AG08396 (cell line): ENCODE data around the gene RHBG.
"Not testable (repeated sequence)": the region's sequence is repeated elsewhere in the genome, so short reads cannot be mapped to it uniquely, and the experiment has no call there.

Source experiments
- DNase-seq: peaks from one replicate; pipeline ENCODE4 v3.0.0; 2012; ENCODE audit warnings: low spot score, mixed read lengths

RHBG gene

GRCh38 chr1:156360534-156360933, 8.5 kb upstream of the RHBG start:
- no peak for DNase-seq

- DNase-seq: no peak
Measured at GRCh38 chr1:156365754-156366153, 3.3 kb upstream of the RHBG start.

- DNase-seq: no peak
Measured at GRCh38 chr1:156366378-156367166, 2.4 kb upstream of the RHBG start.

GRCh38 chr1:156367383-156368156, 1.4 kb upstream of the RHBG start:
- no peak for DNase-seq

GRCh38 chr1:156368157-156368658, 803 bp upstream of the RHBG start:
- DNase-seq: no peak

GRCh38 chr1:156369685-156370286, 775 bp downstream of the RHBG start:
- DNase-seq: not testable (repeated sequence)

- DNase-seq: no peak
Measured at GRCh38 chr1:156371553-156372264, 2.7 kb downstream of the RHBG start.

- DNase-seq: no peak
Measured at GRCh38 chr1:156372265-156372586, 3.2 kb downstream of the RHBG start.

GRCh38 chr1:156372876-156373275, 3.9 kb downstream of the RHBG start:
- DNase-seq: no peak

- no peak for DNase-seq
Measured at GRCh38 chr1:156373546-156373945, 4.5 kb downstream of the RHBG start.

- no peak for DNase-seq
Measured at GRCh38 chr1:156376146-156376545, 7.1 kb downstream of the RHBG start.

GRCh38 chr1:156376958-156377919, 8.2 kb downstream of the RHBG start:
- DNase-seq: no peak

- no peak for DNase-seq
Measured at GRCh38 chr1:156378557-156378956, 9.5 kb downstream of the RHBG start.

- DNase-seq: no peak
Measured at GRCh38 chr1:156379420-156380165, 10.6 kb downstream of the RHBG start.

GRCh38 chr1:156382561-156382960, 13.6 kb downstream of the RHBG start:
- no peak for DNase-seq

GRCh38 chr1:156383023-156383422, 14.0 kb downstream of the RHBG start:
- DNase-seq: peak; percentile 83

GRCh38 chr1:156384007-156384406, 15.0 kb downstream of the RHBG start:
- no peak for DNase-seq

- no peak for DNase-seq
Measured at GRCh38 chr1:156384658-156385057, 15.6 kb downstream of the RHBG start.

- DNase-seq: peak; percentile 86
Measured at GRCh38 chr1:156385534-156386031, 16.6 kb downstream of the RHBG start.
